Smooth muscle cell (in vitro differentiated cells): ENCODE data around the gene UNC119. TPM values are rescaled to one million over a fixed set of nuclear protein-coding genes. Genes with fewer than 3 reads are reported as not detected.

ENCODE experiments used
- DNase-seq: peaks from one replicate; lab custom pipeline; 2025; ENCODE audit not compliant: unreplicated experiment; lab: John Stamatoyannopoulos, UW
- H2AFZ ChIP-seq: fragments of 200-600 bp; sonication (generic); 2 replicates; pipeline ENCODE4 v1.6.0; 2016; ENCODE audit warnings: antibody characterized with exemption, low read depth, mild to moderate bottlenecking
- H3F3A ChIP-seq: fragments of 200-600 bp; sonication (generic); 2 replicates; pipeline ENCODE4 v1.6.0; 2017; ENCODE audit warnings: antibody characterized with exemption, low read depth
- H3K27ac ChIP-seq: fragments of 200-600 bp; sonication (generic); 2 replicates; pipeline ENCODE4 v1.5.1; 2016; ENCODE audit warnings: low read depth, mild to moderate bottlenecking
- H3K27me3 ChIP-seq: fragments of 200-600 bp; sonication (generic); 2 replicates; pipeline ENCODE4 v1.6.1; 2016; ENCODE audit warnings: low read depth, mild to moderate bottlenecking
- H3K36me3 ChIP-seq: fragments of 200-600 bp; sonication (generic); 2 replicates; pipeline ENCODE4 v1.5.1; 2016; ENCODE audit warnings: low read depth
- H3K4me1 ChIP-seq: fragments of 200-600 bp; sonication (generic); 2 replicates; pipeline ENCODE4 v1.5.1; 2016; ENCODE audit warnings: low read depth
- H3K4me2 ChIP-seq: fragments of 200-600 bp; sonication (generic); 2 replicates; pipeline ENCODE4 v1.6.0; 2016; ENCODE audit warnings: mild to moderate bottlenecking
- H3K4me3 ChIP-seq: fragments of 200-600 bp; sonication (generic); 2 replicates; pipeline ENCODE4 v1.5.1; 2016; ENCODE audit warnings: mild to moderate bottlenecking
- H3K79me2 ChIP-seq: fragments of 200-600 bp; sonication (generic); 2 replicates; pipeline ENCODE4 v1.6.0; 2016; ENCODE audit warnings: low read depth, mild to moderate bottlenecking
- H3K9ac ChIP-seq: fragments of 200-600 bp; sonication (generic); 2 replicates; pipeline ENCODE4 v1.6.0; 2016; ENCODE audit warnings: low read depth
- H3K9me3 ChIP-seq: fragments of 200-600 bp; sonication (generic); replicated peaks from 2 replicates; pipeline ENCODE4 v1.5.1; 2016; ENCODE audit warnings: low read depth
- H4K20me1 ChIP-seq: fragments of 200-600 bp; sonication (generic); 2 replicates; pipeline ENCODE4 v1.6.0; 2016; ENCODE audit warnings: low read depth
- WGBS: methylation state at CpG from one replicate; pipeline ENCODE4 v1.1.7; 2016; ENCODE audit warnings: low lambda C conversion rate; 5-methylcytosine and 5-hydroxymethylcytosine counted together
- polyA plus RNA-seq: library from polyadenylated mRNA; unstranded; fragments of >200 nt; fragmentation: Nextera tagmentation; extraction: Ambion mirVana; gene quantifications from 2 replicates; pipeline ENCODE4 v1.2.1, GENCODE V29; 2016
- total RNA-seq: library from RNA; depleted of rRNA; stranded (reverse); fragments of >200 nt; gene quantifications from 2 replicates; pipeline ENCODE4 v1.2.3, GENCODE V29; 2014
- TF ChIP-seq, protein P1 (sequence below): fragments of 200-600 bp; sonication (generic); IDR thresholded peaks from 2 replicates; pipeline ENCODE4 v1.5.1; 2017; ENCODE audit warnings: borderline replicate concordance, mild to moderate bottlenecking, antibody characterized with exemption; ENCODE audit not compliant: insufficient read depth, poor library complexity, severe bottlenecking

The UNC119 gene
- total and polyA plus RNA-seq, 2 experiments from 2014 or later: 35.9 to 46.9 TPM

DNA sequence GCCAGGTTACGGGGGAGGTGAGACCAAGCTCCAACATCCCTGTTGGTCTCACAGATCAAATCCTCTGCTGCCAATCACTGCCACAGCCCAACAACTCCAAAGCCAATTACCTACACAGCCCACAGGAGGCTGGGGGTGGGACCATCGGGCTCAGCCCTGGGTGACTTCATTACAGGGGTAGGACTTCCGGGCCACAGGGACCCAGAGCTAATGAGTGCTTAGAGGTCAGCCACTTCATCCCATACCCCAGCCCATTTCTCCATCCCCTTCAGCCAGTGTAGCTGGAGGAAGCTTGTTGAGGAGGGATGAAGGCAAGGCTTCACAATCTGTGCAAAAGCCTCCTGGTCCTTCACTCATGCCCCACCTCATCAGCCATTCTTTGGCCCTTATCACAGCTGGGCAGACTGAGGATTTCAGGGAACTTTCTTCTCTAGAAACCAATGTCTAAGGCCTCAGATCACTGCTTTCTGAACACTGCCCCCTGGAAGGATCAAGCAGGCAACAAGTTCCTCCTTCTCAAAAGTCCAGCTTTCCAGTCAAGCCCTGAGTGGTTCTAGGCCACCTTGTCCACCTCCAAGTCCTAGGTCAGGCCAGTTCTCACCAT is 40.5 kb downstream of the UNC119 start:
- no peaks in the 10 kb centered on the region for H3K4me1 ChIP-seq
- H3K4me2 ChIP-seq: no peak overlapping the region

DNA sequence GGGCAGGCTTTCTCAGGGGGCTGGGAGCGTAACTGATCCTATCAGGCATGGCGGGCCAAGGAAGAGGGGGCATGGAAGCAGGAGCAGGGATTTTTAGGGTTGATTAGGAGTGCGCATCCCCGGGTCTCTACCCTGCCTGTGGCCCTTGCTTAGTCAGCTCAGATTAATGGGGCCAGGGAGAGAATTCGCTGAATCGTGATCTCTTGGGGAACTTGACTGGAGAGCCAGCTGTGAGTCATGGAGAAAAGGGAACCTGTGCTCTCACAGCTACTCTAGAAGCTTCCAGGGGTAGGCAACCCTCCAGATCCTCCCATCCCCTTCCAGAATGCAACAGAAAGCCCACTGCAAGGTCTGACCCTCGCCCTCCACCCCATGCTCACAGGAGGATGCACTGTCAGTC is 42.6 kb downstream of the UNC119 start:
- H3K36me3 ChIP-seq: no peaks in the 10 kb centered on the region
- H4K20me1 ChIP-seq: no peaks in the 10 kb centered on the region
- WGBS: 74% methylated on average over 7 of the region's 7 CpGs
- H3F3A ChIP-seq: no peaks in the 10 kb centered on the region
- H3K27ac ChIP-seq: no peak overlapping the region
- no peaks in the 10 kb centered on the region for H3K79me2 ChIP-seq
- no peak overlapping the region for H2AFZ ChIP-seq
- H3K9me3 ChIP-seq: no peaks in the 10 kb centered on the region
- H3K4me3 ChIP-seq: no peak overlapping the region
- H3K9ac ChIP-seq: no peak overlapping the region
- no peak overlapping the region for H3K4me2 ChIP-seq
- H3K27me3 ChIP-seq: peaks cover 7% of the 10 kb centered on the region
- DNase-seq: no peak
- H3K4me1 ChIP-seq: no peaks in the 10 kb centered on the region
- TF ChIP-seq, protein P1, sequence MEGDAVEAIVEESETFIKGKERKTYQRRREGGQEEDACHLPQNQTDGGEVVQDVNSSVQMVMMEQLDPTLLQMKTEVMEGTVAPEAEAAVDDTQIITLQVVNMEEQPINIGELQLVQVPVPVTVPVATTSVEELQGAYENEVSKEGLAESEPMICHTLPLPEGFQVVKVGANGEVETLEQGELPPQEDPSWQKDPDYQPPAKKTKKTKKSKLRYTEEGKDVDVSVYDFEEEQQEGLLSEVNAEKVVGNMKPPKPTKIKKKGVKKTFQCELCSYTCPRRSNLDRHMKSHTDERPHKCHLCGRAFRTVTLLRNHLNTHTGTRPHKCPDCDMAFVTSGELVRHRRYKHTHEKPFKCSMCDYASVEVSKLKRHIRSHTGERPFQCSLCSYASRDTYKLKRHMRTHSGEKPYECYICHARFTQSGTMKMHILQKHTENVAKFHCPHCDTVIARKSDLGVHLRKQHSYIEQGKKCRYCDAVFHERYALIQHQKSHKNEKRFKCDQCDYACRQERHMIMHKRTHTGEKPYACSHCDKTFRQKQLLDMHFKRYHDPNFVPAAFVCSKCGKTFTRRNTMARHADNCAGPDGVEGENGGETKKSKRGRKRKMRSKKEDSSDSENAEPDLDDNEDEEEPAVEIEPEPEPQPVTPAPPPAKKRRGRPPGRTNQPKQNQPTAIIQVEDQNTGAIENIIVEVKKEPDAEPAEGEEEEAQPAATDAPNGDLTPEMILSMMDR: no peak

More for the DNA sequence above, 40.5 kb downstream of the UNC119 start:
- H2AFZ ChIP-seq: no peak overlapping the region
- no peaks in the 10 kb centered on the region for H4K20me1 ChIP-seq
- WGBS: 90% methylated on average over 3 of the region's 3 CpGs
- H3K9me3 ChIP-seq: no peaks in the 10 kb centered on the region
- peaks cover 7% of the 10 kb centered on the region for H3K27me3 ChIP-seq
- no peak overlapping the region for H3K27ac ChIP-seq
- TF ChIP-seq, protein P1: no peak
- H3F3A ChIP-seq: no peaks in the 10 kb centered on the region
- no peak overlapping the region for H3K4me3 ChIP-seq
- H3K36me3 ChIP-seq: no peaks in the 10 kb centered on the region
- no peak for DNase-seq
- H3K79me2 ChIP-seq: no peaks in the 10 kb centered on the region
- H3K9ac ChIP-seq: no peak overlapping the region

DNA sequence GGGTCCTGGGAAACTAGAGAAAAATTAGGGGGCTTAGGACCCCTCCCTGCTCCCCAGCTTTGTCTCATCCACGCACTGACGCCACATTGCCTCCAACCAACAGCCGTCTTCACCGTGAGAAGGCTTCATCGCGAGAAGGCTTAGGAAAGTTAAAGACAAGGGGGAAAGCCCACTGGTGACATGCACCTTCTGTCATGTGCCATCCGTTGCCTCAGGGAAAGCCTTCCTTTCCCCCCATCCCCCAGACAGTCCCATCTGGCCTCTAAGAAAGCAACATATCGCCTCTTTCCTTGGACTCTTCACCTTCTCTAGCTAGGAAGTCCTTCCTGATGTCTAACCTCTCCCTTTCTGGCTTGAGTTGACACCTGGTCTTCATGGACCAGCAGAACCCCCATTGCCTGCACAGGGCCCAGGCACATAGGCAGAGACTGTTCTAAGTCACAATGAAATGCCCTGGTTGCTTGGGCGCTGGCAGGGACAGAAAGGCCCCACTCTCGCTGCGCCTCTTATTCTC is 44.2 kb downstream of the UNC119 start:
- no peak overlapping the region for H3K27ac ChIP-seq
- H3K4me1 ChIP-seq: no peaks in the 10 kb centered on the region
- H4K20me1 ChIP-seq: no peaks in the 10 kb centered on the region
- no peak for DNase-seq
- H3K27me3 ChIP-seq: peaks cover 4% of the 10 kb centered on the region
- WGBS: 87% methylated on average over 11 of the region's 11 CpGs
- H3F3A ChIP-seq: no peaks in the 10 kb centered on the region
- H3K9ac ChIP-seq: no peak overlapping the region
- no peaks in the 10 kb centered on the region for H3K79me2 ChIP-seq
- TF ChIP-seq, protein P1: no peak
- no peak overlapping the region for H3K4me3 ChIP-seq
- no peak overlapping the region for H2AFZ ChIP-seq
- H3K36me3 ChIP-seq: no peaks in the 10 kb centered on the region
- no peak overlapping the region for H3K4me2 ChIP-seq
- no peaks in the 10 kb centered on the region for H3K9me3 ChIP-seq
